ENCODE data around the gene TUBA8. TPM values are rescaled to one million over a fixed set of nuclear protein-coding genes. Genes with fewer than 3 reads are reported as not detected.

Gene TUBA8
- total and polyA plus RNA-seq, 2 experiments from 2014 or later: 1.1 to 1.4 TPM

GRCh38 chr22:18110954-18111758 is 547 bp downstream of the TUBA8 start:
- no peaks in the 10 kb centered on the region for H3K9me3 ChIP-seq (ENCODE audit: low read depth)
- H3K4me1 ChIP-seq (ENCODE audit: low read depth): no peaks in the 10 kb centered on the region
- no peak for DNase-seq (ENCODE audit: low read depth in 1 of 2, low spot score in 1 of 2)

GRCh38 chr22:18111759-18112330 is 1.2 kb downstream of the TUBA8 start:
- Histone ChIP-seq H3K9me3 (ENCODE audit: low read depth) (no peaks in the 10 kb centered on the region), H3K4me3 (no peak overlapping the region)
- no peak for DNase-seq (ENCODE audit: low read depth in 1 of 2, low spot score in 1 of 2)

More at GRCh38 chr22:18110954-18111758, 547 bp downstream of the TUBA8 start:
- TF ChIP-seq CTCF (IDR thresholded peaks at IDR 0.05; ENCODE audit: low read depth, low read length): no peak
- peaks cover 34% of the 10 kb centered on the region for H3K27me3 ChIP-seq
- no peaks in the 10 kb centered on the region for H3K36me3 ChIP-seq
- no peak overlapping the region for H3K27ac ChIP-seq
- peak overlapping the region; percentile 33 for H3K4me3 ChIP-seq

GRCh38 chr22:18112440-18112839 is 1.8 kb downstream of the TUBA8 start:
- peaks cover 34% of the 10 kb centered on the region for H3K27me3 ChIP-seq
- H3K9me3 ChIP-seq (ENCODE audit: low read depth): no peaks in the 10 kb centered on the region
- no peaks in the 10 kb centered on the region for H3K36me3 ChIP-seq
- H3K4me1 ChIP-seq (ENCODE audit: low read depth): no peaks in the 10 kb centered on the region
- no peak overlapping the region for H3K27ac ChIP-seq
- H3K4me3 ChIP-seq: no peak overlapping the region
- no peak for DNase-seq (ENCODE audit: low read depth in 1 of 2, low spot score in 1 of 2)
- no peak for TF ChIP-seq CTCF (IDR thresholded peaks at IDR 0.05; ENCODE audit: low read depth, low read length)

More at GRCh38 chr22:18111759-18112330, 1.2 kb downstream of the TUBA8 start:
- TF ChIP-seq CTCF (IDR thresholded peaks at IDR 0.05; ENCODE audit: low read depth, low read length): no peak
- peaks cover 34% of the 10 kb centered on the region for H3K27me3 ChIP-seq
- H3K27ac ChIP-seq: no peak overlapping the region
- no peaks in the 10 kb centered on the region for H3K4me1 ChIP-seq (ENCODE audit: low read depth)
- H3K36me3 ChIP-seq: no peaks in the 10 kb centered on the region

GRCh38 chr22:18113680-18114394 is 3.2 kb downstream of the TUBA8 start:
- Histone ChIP-seq H3K36me3 (no peaks in the 10 kb centered on the region), H3K4me3 (no peak overlapping the region), H3K9me3 (ENCODE audit: low read depth) (no peaks in the 10 kb centered on the region), H3K27me3 (peaks cover 34% of the 10 kb centered on the region), H3K27ac (no peak overlapping the region), H3K4me1 (ENCODE audit: low read depth) (no peaks in the 10 kb centered on the region)
- no peak for DNase-seq (ENCODE audit: low read depth in 1 of 2, low spot score in 1 of 2)
- TF ChIP-seq CTCF (IDR thresholded peaks at IDR 0.05; ENCODE audit: low read depth, low read length): no peak

- Histone ChIP-seq H3K27ac (no peak overlapping the region), H3K36me3 (no peaks in the 10 kb centered on the region), H3K27me3 (peaks cover 29% of the 10 kb centered on the region), H3K4me1 (ENCODE audit: low read depth) (no peaks in the 10 kb centered on the region), H3K4me3 (no peak overlapping the region), H3K9me3 (ENCODE audit: low read depth) (no peaks in the 10 kb centered on the region)
- no peak for DNase-seq (ENCODE audit: low read depth in 1 of 2, low spot score in 1 of 2)
- no peak for TF ChIP-seq CTCF (IDR thresholded peaks at IDR 0.05; ENCODE audit: low read depth, low read length)
Measured at GRCh38 chr22:18114495-18114894, 3.9 kb downstream of the TUBA8 start.
